Measurements from ENCODE around the gene CGB2. TPM values are rescaled to one million over a fixed set of nuclear protein-coding genes. Genes with fewer than 3 reads are reported as not detected.

CGB2 gene
- total RNA-seq, 1 experiment from 2014 or later: 0.77 TPM

GRCh38 chr19:49006905-49007304, 24.8 kb upstream of the CGB2 start:
- DNase-seq: no peak
- Histone ChIP-seq H3K4me2 (ENCODE audit: insufficient read depth, insufficient read length, low read length) (no peak overlapping the region), H4K5ac (ENCODE audit: insufficient read length, low read depth, low read length) (no peak overlapping the region), H3K79me1 (ENCODE audit: insufficient read depth, low read depth, low read length, poor library complexity, severe bottlenecking) (no peaks in the 10 kb centered on the region), H4K91ac (ENCODE audit: insufficient read length, low read depth, low read length) (no peak overlapping the region), H3K27me3 (ENCODE audit: insufficient read depth, low read length) (no peaks in the 10 kb centered on the region), H3K4me1 (ENCODE audit: insufficient read depth, low read length) (no peaks in the 10 kb centered on the region), H2BK120ac (ENCODE audit: low read depth, low read length, poor library complexity, severe bottlenecking) (no peak overlapping the region), H3K14ac (ENCODE audit: insufficient read depth, low read length) (no peak overlapping the region), H3K18ac (ENCODE audit: insufficient read length, low read depth, low read length) (no peak overlapping the region), H2BK20ac (ENCODE audit: low read depth, low read length, poor library complexity, severe bottlenecking) (no peak overlapping the region), H3K4ac (ENCODE audit: low read depth, low read length) (no peak overlapping the region), H3K23ac (ENCODE audit: insufficient read length, low read depth, low read length) (no peak overlapping the region), H3K79me2 (ENCODE audit: insufficient read depth, low read length) (no peaks in the 10 kb centered on the region), H2BK15ac (ENCODE audit: low read depth, low read length) (no peak overlapping the region), H2BK5ac (ENCODE audit: insufficient read length, low read length) (no peak overlapping the region), H2AFZ (ENCODE audit: low read length) (no peak overlapping the region), H3K27ac (ENCODE audit: insufficient read length, low read depth, low read length) (no peak overlapping the region), H3K9me3 (ENCODE audit: control insufficient read depth, low read depth, low read length) (no peaks in the 10 kb centered on the region), H3T11ph (ENCODE audit: low read length) (no peak overlapping the region), H2BK12ac (ENCODE audit: insufficient read length, low read depth, low read length) (no peak overlapping the region), H3K56ac (ENCODE audit: insufficient read length, low read depth, low read length) (no peak overlapping the region), H4K8ac (replicated peaks; ENCODE audit: insufficient read length, low read depth, low read length) (no peak overlapping the region), H2AK5ac (ENCODE audit: insufficient read length, low read length) (no peak overlapping the region), H4K20me1 (ENCODE audit: control insufficient read depth, insufficient read depth, insufficient read length) (no peaks in the 10 kb centered on the region), H3K23me2 (ENCODE audit: insufficient read length, low read depth, low read length, poor library complexity, severe bottlenecking) (no peaks in the 10 kb centered on the region), H3K9ac (ENCODE audit: extremely low read depth, insufficient read length, low read length) (no peak overlapping the region)
- Mint-ChIP-seq H3K4me3 (no peak overlapping the region), H3K4me1 (no peaks in the 10 kb centered on the region), H3K27me3 (ENCODE audit: low read depth) (no peaks in the 10 kb centered on the region), H3K27ac (no peak overlapping the region), H3K36me3 (ENCODE audit: insufficient read depth in 1 of 3, low read depth in 3 of 3) (peaks cover 23 to 77% (median 75%) of the 10 kb centered on the region in 3 experiments; a peak in 6 of 7 replicates), H3K9me3 (no peaks in the 10 kb centered on the region)
- TF ChIP-seq, protein P1, sequence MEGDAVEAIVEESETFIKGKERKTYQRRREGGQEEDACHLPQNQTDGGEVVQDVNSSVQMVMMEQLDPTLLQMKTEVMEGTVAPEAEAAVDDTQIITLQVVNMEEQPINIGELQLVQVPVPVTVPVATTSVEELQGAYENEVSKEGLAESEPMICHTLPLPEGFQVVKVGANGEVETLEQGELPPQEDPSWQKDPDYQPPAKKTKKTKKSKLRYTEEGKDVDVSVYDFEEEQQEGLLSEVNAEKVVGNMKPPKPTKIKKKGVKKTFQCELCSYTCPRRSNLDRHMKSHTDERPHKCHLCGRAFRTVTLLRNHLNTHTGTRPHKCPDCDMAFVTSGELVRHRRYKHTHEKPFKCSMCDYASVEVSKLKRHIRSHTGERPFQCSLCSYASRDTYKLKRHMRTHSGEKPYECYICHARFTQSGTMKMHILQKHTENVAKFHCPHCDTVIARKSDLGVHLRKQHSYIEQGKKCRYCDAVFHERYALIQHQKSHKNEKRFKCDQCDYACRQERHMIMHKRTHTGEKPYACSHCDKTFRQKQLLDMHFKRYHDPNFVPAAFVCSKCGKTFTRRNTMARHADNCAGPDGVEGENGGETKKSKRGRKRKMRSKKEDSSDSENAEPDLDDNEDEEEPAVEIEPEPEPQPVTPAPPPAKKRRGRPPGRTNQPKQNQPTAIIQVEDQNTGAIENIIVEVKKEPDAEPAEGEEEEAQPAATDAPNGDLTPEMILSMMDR (conservative IDR thresholded peaks at IDR 0.05): no peak
- WGBS (ENCODE audit: extremely low coverage, insufficient read length, low lambda C conversion rate): no CpG with 5 or more reads among the region's 22 CpGs

Measured in H9 (cell line).